ENCODE data around the gene AMY2B. TPM values are rescaled to one million over a fixed set of nuclear protein-coding genes. Genes with fewer than 3 reads are reported as not detected.
"Not testable (repeated sequence)": the region's sequence is repeated elsewhere in the genome, so short reads cannot be mapped to it uniquely, and the experiment has no call there.

Gene AMY2B
- total and polyA plus RNA-seq, 2 of the 8 experiments (the other 6 are each of a cell fraction or from before 2014, with no cell fraction given) = 2.0 to 2.1 TPM

DNA sequence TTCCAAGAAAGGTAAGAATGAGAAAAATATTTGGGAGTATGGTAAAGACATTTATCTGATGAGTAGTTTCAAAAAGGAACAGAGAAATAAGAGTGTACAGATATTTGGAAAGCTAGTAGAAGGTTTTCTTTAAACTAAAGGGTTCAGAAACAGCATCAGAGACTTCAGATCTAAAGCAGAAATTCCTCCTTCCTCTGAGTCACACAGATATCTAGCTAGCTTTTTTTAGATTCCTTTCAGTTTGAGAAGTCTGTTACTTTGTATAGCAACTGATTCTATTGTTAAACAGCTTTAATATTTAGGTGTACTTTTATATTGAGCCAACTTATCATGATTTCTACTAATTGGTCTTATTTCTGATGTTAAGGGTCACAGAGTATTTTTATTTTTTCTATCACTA lies 4.7 kb downstream of the AMY2B start (continued):
- TF ChIP-seq, protein P1, sequence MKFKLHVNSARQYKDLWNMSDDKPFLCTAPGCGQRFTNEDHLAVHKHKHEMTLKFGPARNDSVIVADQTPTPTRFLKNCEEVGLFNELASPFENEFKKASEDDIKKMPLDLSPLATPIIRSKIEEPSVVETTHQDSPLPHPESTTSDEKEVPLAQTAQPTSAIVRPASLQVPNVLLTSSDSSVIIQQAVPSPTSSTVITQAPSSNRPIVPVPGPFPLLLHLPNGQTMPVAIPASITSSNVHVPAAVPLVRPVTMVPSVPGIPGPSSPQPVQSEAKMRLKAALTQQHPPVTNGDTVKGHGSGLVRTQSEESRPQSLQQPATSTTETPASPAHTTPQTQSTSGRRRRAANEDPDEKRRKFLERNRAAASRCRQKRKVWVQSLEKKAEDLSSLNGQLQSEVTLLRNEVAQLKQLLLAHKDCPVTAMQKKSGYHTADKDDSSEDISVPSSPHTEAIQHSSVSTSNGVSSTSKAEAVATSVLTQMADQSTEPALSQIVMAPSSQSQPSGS (IDR thresholded peaks at IDR 0.05; ENCODE audit: low read length) = no peak
- TF ChIP-seq JUN (IDR thresholded peaks at IDR 0.05; ENCODE audit: low read depth, low read length) (no peak), TEAD4 (IDR thresholded peaks at IDR 0.05; ENCODE audit: low read depth, low read length) (no peak), TAF7 (optimal IDR thresholded peaks at IDR 0.05; ENCODE audit: borderline replicate concordance, low read depth, low read length) (no peak), HDAC6 (IDR thresholded peaks at IDR 0.05; ENCODE audit: low read depth, low read length) (no peak)
- TF ChIP-seq, protein P2, sequence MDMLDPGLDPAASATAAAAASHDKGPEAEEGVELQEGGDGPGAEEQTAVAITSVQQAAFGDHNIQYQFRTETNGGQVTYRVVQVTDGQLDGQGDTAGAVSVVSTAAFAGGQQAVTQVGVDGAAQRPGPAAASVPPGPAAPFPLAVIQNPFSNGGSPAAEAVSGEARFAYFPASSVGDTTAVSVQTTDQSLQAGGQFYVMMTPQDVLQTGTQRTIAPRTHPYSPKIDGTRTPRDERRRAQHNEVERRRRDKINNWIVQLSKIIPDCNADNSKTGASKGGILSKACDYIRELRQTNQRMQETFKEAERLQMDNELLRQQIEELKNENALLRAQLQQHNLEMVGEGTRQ (IDR thresholded peaks at IDR 0.05; ENCODE audit: low read length) = no peak

DNA sequence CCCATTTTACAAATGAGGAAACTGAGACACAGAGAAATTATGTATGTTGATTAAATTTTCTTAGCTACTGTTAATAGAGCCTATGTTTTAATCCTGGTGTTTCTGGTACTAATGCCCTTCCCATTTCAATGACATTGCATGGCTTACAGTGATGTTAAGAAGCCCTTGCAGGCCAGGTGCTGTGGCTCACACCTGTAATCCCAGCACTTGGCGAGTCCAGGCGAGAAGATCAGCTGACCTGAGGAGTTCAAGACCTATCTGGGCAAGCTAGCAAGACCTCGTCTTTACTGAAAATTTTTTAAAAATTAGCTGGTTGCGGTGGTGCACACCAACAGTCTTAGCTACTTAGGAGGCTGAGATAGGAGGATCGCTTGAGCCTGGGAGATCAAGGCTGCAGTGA lies 5.4 kb downstream of the AMY2B start:
- H3K9ac ChIP-seq (replicated peaks in 1 of 4; ENCODE audit: extremely low read depth in 1 of 4, low read depth in 3 of 4, low read length in 3 of 4); H4K5ac ChIP-seq (ENCODE audit: insufficient read length, low read depth, low read length); H4K8ac ChIP-seq (ENCODE audit: extremely low read depth, insufficient read depth, low read length); H4K91ac ChIP-seq (replicated peaks; ENCODE audit: insufficient read length, low read length); H3K36me3 ChIP-seq (ENCODE audit: control insufficient read depth in 2 of 4, insufficient read depth in 4 of 4, low read length in 3 of 4); H3K56ac ChIP-seq (replicated peaks; ENCODE audit: insufficient read length, low read depth, low read length); H3K18ac ChIP-seq (ENCODE audit: extremely low read depth, low read length); FAIRE-seq; H4K20me1 ChIP-seq (replicated peaks in 1 of 2; ENCODE audit: control insufficient read depth in 1 of 2, insufficient read depth in 2 of 2, low read length in 2 of 2); H2BK12ac ChIP-seq (ENCODE audit: low read depth, low read length); H3K27ac ChIP-seq (ENCODE audit: low read depth, low read length); DNase-seq (ENCODE audit: low read depth in 1 of 2, low spot score in 2 of 2); H2BK15ac ChIP-seq (ENCODE audit: low read length); H3K14ac ChIP-seq (ENCODE audit: insufficient read length); H3K79me2 ChIP-seq (ENCODE audit: control insufficient read depth in 1 of 2, insufficient read depth in 2 of 2, low read length in 2 of 2); H2AK5ac ChIP-seq (ENCODE audit: low read depth, low read length); H2BK120ac ChIP-seq (replicated peaks; ENCODE audit: low read depth, low read length); H3K9me3 ChIP-seq (ENCODE audit: insufficient read depth in 2 of 2, low read depth in 1 of 2, low read length in 1 of 2); H3K4me2 ChIP-seq (ENCODE audit: insufficient read depth in 1 of 2, low read depth in 2 of 2, low read length in 2 of 2); POLR2A ChIA-PET (ENCODE audit: partially characterized antibody); H3K4me3 ChIP-seq (ENCODE audit: extremely low read depth in 1 of 4, insufficient read depth in 2 of 4, low read depth in 3 of 4, low read length in 4 of 4); H3K23ac ChIP-seq (ENCODE audit: insufficient read length); H3K23me2 ChIP-seq (ENCODE audit: low read depth, low read length); H3K4ac ChIP-seq (replicated peaks; ENCODE audit: insufficient read length, low read depth, low read length); H3K4me1 ChIP-seq (replicated peaks in 1 of 4; ENCODE audit: control insufficient read depth in 3 of 4, insufficient read depth in 4 of 4, low read length in 3 of 4); H2AFZ ChIP-seq (ENCODE audit: low read length); CTCF ChIA-PET (ENCODE audit: partially characterized antibody); H2BK5ac ChIP-seq (ENCODE audit: low read depth, low read length); H3K27me3 ChIP-seq (replicated peaks in 1 of 4; ENCODE audit: control insufficient read depth in 3 of 4, extremely low read depth in 1 of 4, insufficient read depth in 3 of 4, low read length in 3 of 4); H2BK20ac ChIP-seq (ENCODE audit: low read length); H3K79me1 ChIP-seq (ENCODE audit: low read depth, low read length): not testable (repeated sequence)
- 91% methylated on average over 3 of the region's 5 CpGs; no CpG with 5 or more reads in 1 of the 2 experiments for WGBS, 2 experiments (ENCODE audit: extremely low coverage in 1 of 2, insufficient coverage in 1 of 2, insufficient read length in 1 of 2, insufficient replicate concordance in 2 of 2, low coverage in 1 of 2, low lambda C conversion rate in 2 of 2, missing lambda C conversion rate in 1 of 2)
